Measurements from ENCODE around the gene EXOC7.

Gene EXOC7

GRCh38 chr17:76088041-76088867 lies 15.3 kb downstream of the EXOC7 start:
- DNase-seq = peak; percentile 11

GRCh38 chr17:76087531-76087930 lies 16.1 kb downstream of the EXOC7 start:
- DNase-seq = no peak

- DNase-seq = no peak
Observed at GRCh38 chr17:76086384-76086783, 17.2 kb downstream of the EXOC7 start.

GRCh38 chr17:76085731-76086366 lies 17.7 kb downstream of the EXOC7 start:
- no peak for DNase-seq

- DNase-seq = no peak
Observed at GRCh38 chr17:76085066-76085730, 18.4 kb downstream of the EXOC7 start.

GRCh38 chr17:76083536-76084182 lies 19.9 kb downstream of the EXOC7 start:
- peak; percentile 34 for DNase-seq

- peak; percentile 46 for DNase-seq
Observed at GRCh38 chr17:76082326-76083251, 21.0 kb downstream of the EXOC7 start.

- no peak for DNase-seq
Observed at GRCh38 chr17:76081295-76082210, 22.0 kb downstream of the EXOC7 start.

- DNase-seq = peak; percentile 54
Observed at GRCh38 chr17:76080768-76081287, 22.8 kb downstream of the EXOC7 start.

GRCh38 chr17:76079956-76080767 lies 23.4 kb downstream of the EXOC7 start:
- DNase-seq = peak; percentile 48

- DNase-seq = peak; percentile 37
Observed at GRCh38 chr17:76079535-76079955, 24.0 kb downstream of the EXOC7 start.

GRCh38 chr17:76078860-76079534 lies 24.6 kb downstream of the EXOC7 start, which contains the start of gene ZACN:
ZACN (plus strand) TSS chr17:76079182; CDS start chr17:76079265, 83 bp downstream.
- DNase-seq = peak; percentile 98

GRCh38 chr17:76078370-76078769 lies 25.2 kb downstream of the EXOC7 start:
- DNase-seq = peak; percentile 52

GRCh38 chr17:76077584-76078110 lies 25.9 kb downstream of the EXOC7 start:
- peak; percentile 74 for DNase-seq

GRCh38 chr17:76076765-76077583 lies 26.6 kb downstream of the EXOC7 start:
- DNase-seq = no peak

- DNase-seq = no peak
Observed at GRCh38 chr17:76076146-76076764, 27.3 kb downstream of the EXOC7 start.
